Ishikawa (cell line): Measurements from ENCODE around the gene EP400.

Experiments
- CREB1 ChIP-seq: IDR thresholded peaks from 2 replicates; pipeline ENCODE4 v1.6.1; 2012; ENCODE audit warnings: low read depth
- EP300 ChIP-seq: IDR thresholded peaks from 2 replicates; pipeline ENCODE4 v1.6.1; 2012; ENCODE audit warnings: borderline replicate concordance
- MAX ChIP-seq: IDR thresholded peaks from 2 replicates; pipeline ENCODE4 v1.6.1; 2012
- RAD21 ChIP-seq: IDR thresholded peaks from 2 replicates; pipeline ENCODE4 v1.6.1; 2012; ENCODE audit warnings: low read depth
- REST ChIP-seq: IDR thresholded peaks from 2 replicates; pipeline ENCODE4 v1.6.1; 2012; ENCODE audit warnings: low read depth, mild to moderate bottlenecking
- TCF12 ChIP-seq: IDR thresholded peaks from 2 replicates; pipeline ENCODE4 v1.6.1; 2012; ENCODE audit warnings: low read depth
- TEAD4 ChIP-seq: IDR thresholded peaks from 2 replicates; pipeline ENCODE4 v1.6.1; 2012
- YY1 ChIP-seq: IDR thresholded peaks from 2 replicates; pipeline ENCODE4 v1.6.1; 2012; ENCODE audit warnings: low read depth

GRCh38 chr12:132083614-132083940, 133.8 kb downstream of the EP400 start:
- no peak for TF ChIP-seq EP300
- no peak for TF ChIP-seq TCF12
- TF ChIP-seq REST: no peak
- no peak for TF ChIP-seq RAD21
- no peak for TF ChIP-seq YY1
- no peak for TF ChIP-seq MAX
- TF ChIP-seq CREB1: no peak
- TF ChIP-seq TEAD4: no peak
